Measurements from ENCODE around the gene RAB3IP.

- TF ChIP-seq CTCF (IDR thresholded peaks at IDR 0.05) (no peak), POLR2A (IDR thresholded peaks at IDR 0.05) (no peak)
Measured at GRCh38 chr12:69726922-69727321, 11.7 kb upstream of the RAB3IP start.
